ENCODE data around the gene CPLX3. TPM values are rescaled to one million over a fixed set of nuclear protein-coding genes. Genes with fewer than 3 reads are reported as not detected.
A peak's percentile ranks its signal among the peaks of the same experiment; 100 is the strongest.

The CPLX3 gene
- total and polyA plus RNA-seq, 10 of the 15 experiments (the other 5 are each of a cell fraction or from before 2014, with no cell fraction given): 0.02 to 0.04 TPM; not detected in 8

DNA sequence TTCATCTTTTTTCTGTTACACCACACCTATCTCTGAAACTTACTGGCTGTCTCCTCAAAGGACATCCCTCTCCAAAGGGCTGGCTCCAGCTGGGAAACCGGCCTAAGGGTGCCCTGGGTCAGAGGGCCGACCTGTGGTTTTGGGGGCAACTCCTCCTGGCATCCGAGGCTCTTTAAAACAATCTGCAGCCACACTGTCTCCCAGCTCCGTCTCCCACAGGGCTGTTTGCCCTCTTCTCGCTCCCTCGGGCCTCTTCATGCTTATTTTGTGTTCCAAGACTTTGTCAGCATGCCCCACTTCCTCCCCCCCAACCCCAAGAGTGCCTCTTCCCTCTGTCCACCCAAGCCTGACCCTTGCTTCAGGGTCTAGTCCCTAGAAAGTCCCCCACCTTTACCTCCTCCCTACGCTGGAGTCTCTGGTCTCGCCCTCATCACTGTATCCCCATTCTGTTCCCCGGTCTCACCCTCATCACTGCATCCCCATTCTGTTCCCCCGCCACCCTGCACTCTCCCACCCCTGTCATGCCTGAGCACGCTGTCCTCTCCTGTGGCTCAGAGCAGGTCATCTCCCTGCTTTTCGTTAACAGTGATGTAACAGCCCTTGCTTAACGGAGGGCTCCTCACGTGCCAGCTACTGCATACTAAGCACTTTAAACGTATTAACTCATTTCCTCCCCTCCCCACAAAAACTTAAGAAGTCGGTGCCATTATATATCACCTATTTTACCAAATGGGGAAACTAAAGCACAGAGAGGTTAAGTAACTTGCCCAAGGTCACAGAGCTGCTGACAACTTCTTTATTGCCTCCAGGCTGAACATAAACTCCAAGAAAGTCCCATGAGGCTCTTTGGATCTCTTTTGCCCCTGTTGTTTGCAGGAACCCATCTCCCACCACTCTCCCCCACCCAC lies 45.6 kb upstream of the CPLX3 start (continued):
- TF ChIP-seq, protein P1, sequence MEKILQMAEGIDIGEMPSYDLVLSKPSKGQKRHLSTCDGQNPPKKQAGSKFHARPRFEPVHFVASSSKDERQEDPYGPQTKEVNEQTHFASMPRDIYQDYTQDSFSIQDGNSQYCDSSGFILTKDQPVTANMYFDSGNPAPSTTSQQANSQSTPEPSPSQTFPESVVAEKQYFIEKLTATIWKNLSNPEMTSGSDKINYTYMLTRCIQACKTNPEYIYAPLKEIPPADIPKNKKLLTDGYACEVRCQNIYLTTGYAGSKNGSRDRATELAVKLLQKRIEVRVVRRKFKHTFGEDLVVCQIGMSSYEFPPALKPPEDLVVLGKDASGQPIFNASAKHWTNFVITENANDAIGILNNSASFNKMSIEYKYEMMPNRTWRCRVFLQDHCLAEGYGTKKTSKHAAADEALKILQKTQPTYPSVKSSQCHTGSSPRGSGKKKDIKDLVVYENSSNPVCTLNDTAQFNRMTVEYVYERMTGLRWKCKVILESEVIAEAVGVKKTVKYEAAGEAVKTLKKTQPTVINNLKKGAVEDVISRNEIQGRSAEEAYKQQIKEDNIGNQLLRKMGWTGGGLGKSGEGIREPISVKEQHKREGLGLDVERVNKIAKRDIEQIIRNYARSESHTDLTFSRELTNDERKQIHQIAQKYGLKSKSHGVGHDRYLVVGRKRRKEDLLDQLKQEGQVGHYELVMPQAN (conservative IDR thresholded peaks at IDR 0.05): no peak
- TF ChIP-seq SUZ12 (IDR thresholded peaks at IDR 0.05; ENCODE audit: unreplicated experiment) (no peak), SPI1 (IDR thresholded peaks at IDR 0.05; ENCODE audit: borderline replicate concordance, insufficient read depth, low read depth, low read length) (no peak; the same call in 1 of the 2 replicates), IKZF2 (IDR thresholded peaks at IDR 0.05) (peak in 1 of 2 experiments; percentile 39; a peak in 2 of 4 replicates), MXI1 (IDR thresholded peaks at IDR 0.05; ENCODE audit: low read depth, low read length) (peak; percentile 52; the same call in 1 of the 2 replicates), ZNF24 (IDR thresholded peaks at IDR 0.05) (peak; percentile 28), CBX5 (IDR thresholded peaks at IDR 0.05; ENCODE audit: low read depth) (no peak), SRF (IDR thresholded peaks at IDR 0.05; ENCODE audit: low read depth in 2 of 2, low read length in 2 of 2) (no peak), FOS (IDR thresholded peaks at IDR 0.05; ENCODE audit: borderline replicate concordance, extremely low read depth, insufficient read length) (no peak), SREBF1 (IDR thresholded peaks at IDR 0.05; ENCODE audit: low read length) (no peak), FOXM1 (IDR thresholded peaks at IDR 0.05; ENCODE audit: low read depth, low read length) (no peak), EP300 (IDR thresholded peaks at IDR 0.05; ENCODE audit: borderline replicate concordance in 1 of 2, control insufficient read depth in 1 of 2, low read depth in 2 of 2, low read length in 2 of 2) (0 out of 4 replicates have a peak, but pooled peaks have one; percentile 9 to 27), POLR2AphosphoS5 (IDR thresholded peaks at IDR 0.05; ENCODE audit: low read length) (peak; percentile 42; the same call in 1 of the 2 replicates), POLR2A (IDR thresholded peaks at IDR 0.05; ENCODE audit: low read depth, low read length) (peak; percentile 70), SMARCA5 (IDR thresholded peaks at IDR 0.05) (peak; percentile 98)
- TF ChIP-seq, protein P2, sequence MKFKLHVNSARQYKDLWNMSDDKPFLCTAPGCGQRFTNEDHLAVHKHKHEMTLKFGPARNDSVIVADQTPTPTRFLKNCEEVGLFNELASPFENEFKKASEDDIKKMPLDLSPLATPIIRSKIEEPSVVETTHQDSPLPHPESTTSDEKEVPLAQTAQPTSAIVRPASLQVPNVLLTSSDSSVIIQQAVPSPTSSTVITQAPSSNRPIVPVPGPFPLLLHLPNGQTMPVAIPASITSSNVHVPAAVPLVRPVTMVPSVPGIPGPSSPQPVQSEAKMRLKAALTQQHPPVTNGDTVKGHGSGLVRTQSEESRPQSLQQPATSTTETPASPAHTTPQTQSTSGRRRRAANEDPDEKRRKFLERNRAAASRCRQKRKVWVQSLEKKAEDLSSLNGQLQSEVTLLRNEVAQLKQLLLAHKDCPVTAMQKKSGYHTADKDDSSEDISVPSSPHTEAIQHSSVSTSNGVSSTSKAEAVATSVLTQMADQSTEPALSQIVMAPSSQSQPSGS (IDR thresholded peaks at IDR 0.05; ENCODE audit: low read length): no peak
- TF ChIP-seq, protein P3, sequence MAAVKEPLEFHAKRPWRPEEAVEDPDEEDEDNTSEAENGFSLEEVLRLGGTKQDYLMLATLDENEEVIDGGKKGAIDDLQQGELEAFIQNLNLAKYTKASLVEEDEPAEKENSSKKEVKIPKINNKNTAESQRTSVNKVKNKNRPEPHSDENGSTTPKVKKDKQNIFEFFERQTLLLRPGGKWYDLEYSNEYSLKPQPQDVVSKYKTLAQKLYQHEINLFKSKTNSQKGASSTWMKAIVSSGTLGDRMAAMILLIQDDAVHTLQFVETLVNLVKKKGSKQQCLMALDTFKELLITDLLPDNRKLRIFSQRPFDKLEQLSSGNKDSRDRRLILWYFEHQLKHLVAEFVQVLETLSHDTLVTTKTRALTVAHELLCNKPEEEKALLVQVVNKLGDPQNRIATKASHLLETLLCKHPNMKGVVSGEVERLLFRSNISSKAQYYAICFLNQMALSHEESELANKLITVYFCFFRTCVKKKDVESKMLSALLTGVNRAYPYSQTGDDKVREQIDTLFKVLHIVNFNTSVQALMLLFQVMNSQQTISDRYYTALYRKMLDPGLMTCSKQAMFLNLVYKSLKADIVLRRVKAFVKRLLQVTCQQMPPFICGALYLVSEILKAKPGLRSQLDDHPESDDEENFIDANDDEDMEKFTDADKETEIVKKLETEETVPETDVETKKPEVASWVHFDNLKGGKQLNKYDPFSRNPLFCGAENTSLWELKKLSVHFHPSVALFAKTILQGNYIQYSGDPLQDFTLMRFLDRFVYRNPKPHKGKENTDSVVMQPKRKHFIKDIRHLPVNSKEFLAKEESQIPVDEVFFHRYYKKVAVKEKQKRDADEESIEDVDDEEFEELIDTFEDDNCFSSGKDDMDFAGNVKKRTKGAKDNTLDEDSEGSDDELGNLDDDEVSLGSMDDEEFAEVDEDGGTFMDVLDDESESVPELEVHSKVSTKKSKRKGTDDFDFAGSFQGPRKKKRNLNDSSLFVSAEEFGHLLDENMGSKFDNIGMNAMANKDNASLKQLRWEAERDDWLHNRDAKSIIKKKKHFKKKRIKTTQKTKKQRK (IDR thresholded peaks at IDR 0.05; ENCODE audit: low read depth, low read length): no peak
- TF ChIP-seq, protein P4, sequence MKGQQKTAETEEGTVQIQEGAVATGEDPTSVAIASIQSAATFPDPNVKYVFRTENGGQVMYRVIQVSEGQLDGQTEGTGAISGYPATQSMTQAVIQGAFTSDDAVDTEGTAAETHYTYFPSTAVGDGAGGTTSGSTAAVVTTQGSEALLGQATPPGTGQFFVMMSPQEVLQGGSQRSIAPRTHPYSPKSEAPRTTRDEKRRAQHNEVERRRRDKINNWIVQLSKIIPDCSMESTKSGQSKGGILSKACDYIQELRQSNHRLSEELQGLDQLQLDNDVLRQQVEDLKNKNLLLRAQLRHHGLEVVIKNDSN (IDR thresholded peaks at IDR 0.05; ENCODE audit: borderline replicate concordance, extremely low read length, insufficient read depth, low read depth, low read length): no peak

Measured in GM12878 (cell line).